Stimulated activated CD4-positive, alpha-beta T cell treated with anti-CD3 and anti-CD28 coated beads, Interleukin-4, amount 100 ng/mL, for 1 hour (primary cell): ENCODE results near the gene CCNY.

Experiments
- DNase-seq: peaks from one replicate; pipeline ENCODE4 v3.0.0-alpha.2; 2020

Gene CCNY

DNA sequence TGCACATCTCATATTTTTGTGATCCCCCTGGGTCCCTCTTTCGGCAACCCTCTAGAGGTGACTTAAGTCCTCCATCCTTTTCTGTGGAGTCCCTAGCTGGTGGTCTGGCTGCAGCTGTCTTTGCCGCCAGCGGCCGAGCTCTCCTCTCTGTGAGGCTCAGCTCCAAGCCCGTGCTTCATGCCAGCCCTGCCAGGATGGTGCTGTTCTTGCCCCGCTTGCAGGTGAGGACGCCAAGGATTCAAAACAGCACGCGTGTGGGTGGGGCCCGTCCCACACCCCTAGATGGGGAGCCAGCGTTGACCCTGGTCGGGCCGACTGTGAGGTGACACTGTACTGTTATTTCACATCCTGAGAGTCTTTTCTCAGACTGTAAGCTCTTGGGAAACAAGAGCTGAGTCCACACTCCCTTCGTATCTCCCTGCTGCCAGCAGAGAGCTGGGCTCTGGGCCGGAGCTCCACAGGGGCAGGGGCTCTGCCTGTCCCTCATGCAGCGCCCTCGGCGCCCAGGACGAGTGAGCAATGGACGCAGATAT, 232.2 kb downstream of the CCNY start:
- no peak for DNase-seq

DNA sequence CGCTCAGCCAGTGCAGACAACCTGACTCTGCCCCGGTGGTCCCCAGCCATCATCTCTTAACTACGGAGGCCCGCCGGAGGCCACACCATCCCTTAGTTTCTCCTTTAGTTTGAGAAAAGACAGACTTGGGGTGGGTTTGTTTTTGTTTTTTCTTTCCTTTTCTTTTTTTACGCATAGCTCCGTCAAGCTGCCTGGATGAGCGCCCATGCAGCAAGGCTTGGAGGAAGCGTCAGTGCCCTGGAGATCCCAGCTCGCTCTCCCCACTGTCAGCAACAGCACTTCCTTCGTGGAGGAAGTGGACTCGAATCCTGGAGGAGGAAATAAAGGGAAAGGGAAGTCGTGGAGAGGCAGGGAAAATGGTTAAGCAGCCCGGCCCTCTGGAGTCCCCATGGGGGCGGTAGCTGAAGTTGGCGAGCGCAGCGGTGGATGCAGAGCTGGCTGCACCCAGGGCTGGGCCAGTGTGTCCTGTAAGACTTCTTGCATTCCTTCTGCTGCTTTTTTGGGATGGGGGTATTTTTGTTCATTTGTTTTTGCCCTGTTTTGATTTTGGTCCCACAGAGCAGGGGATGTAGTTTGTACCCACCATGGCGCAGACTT, 232.9 kb downstream of the CCNY start:
- DNase-seq, result no peak

- no peak for DNase-seq
Observed at GRCh38 chr10:35569836-35570235, 233.5 kb downstream of the CCNY start.

- no peak for DNase-seq
Observed at GRCh38 chr10:35570397-35570796, 234.1 kb downstream of the CCNY start.

DNA sequence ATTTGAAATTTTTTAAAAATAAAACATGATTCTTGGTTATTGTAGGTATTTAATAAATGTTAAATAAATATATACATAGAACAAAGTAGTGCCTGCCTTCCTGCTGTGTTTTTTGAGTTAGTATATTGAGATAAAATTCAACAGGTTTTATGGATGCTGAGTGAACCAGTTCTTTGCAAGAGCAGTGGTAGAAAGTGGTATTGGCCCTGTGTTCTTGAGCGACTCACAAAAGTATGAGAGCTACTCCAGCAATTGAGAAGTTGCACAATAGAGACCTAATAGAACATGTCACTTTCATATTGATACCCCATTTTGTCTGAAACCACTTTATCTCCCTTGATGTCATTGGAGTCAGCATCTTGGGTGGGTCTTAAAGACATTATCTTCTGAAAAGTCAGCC, 236.3 kb downstream of the CCNY start:
- no peak for DNase-seq

DNA sequence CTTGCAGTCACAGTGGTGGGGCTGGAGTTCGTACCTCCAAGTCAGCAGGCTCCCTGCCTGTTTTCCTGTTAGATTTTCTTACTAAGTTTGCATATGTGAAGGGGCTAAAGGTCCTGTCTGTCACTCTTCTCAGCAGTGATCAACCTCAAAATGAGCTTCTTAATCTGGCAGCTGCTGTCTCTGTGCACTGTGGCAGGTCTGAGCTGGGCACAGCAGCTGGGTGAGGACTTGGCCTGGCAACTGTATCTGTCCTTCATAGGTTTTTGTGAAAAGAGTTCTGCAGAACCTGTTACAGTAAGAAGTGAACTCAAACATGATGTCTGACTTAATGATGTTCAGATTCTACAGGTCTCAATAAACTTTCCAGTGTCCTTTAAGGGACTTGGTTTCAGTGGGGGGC, 237.5 kb downstream of the CCNY start:
- no peak for DNase-seq

- DNase-seq, result no peak
Observed at GRCh38 chr10:35574924-35575352, 238.6 kb downstream of the CCNY start.

DNA sequence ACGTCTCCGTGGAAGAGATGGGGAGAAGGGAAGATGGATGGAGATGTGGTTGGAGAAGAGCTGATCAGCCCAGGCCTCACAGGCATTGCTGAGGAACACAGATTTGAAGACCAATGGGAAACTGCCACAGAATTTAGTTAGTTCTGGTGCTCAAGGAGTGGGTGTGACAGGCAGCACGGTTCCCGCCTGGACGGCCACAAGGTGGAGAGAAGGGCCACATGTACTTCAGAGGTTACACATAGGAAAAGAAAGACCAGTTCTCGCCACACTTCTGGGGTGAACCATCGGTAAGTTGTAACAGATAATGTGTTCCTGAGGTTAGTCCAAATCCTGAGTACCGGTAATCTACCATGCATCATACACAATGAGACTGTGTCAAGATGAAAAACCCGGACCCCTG, 239.3 kb downstream of the CCNY start:
- DNase-seq, result no peak

DNA sequence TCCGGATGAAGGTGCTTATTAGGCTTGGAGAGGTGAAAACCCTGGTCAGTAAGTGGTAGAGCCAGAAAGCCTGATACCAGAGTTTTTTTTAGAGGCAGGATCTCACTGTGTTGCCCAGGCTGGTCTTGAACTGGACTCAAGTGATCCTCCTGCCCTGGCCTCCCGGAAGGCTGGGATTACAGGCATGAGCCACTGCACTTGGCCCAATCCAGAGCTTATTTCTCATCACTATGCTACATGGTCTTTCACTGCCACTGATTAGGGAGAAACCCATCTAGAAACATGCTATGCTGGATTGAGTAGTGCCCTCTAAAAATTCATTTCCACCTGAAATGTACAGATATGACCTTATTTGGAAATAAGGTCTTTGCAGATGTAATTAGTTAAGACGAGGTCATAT, 240.4 kb downstream of the CCNY start:
- no peak for DNase-seq

GRCh38 chr10:35577926-35578617, 241.8 kb downstream of the CCNY start:
- no peak for DNase-seq

DNA sequence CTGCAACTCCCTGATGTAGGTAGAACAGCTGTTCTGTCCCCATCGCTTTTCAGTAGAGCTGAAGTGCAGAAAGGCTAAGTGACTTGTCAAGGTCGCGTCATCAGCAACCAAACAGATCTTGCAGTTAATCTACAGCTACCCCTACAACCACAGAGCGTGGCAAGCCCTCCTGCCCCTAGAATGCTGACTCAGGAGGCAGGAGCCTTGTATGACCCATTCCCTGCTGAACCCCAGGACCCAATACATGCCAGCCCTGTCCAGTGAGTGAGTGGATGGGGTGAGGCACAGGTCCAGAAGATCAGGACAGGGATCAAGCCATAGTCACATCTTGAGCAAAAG, 242.3 kb downstream of the CCNY start:
- DNase-seq, result no peak

GRCh38 chr10:35579116-35579515, 242.8 kb downstream of the CCNY start:
- no peak for DNase-seq

- no peak for DNase-seq
Observed at GRCh38 chr10:35579726-35580422, 243.6 kb downstream of the CCNY start.

DNA sequence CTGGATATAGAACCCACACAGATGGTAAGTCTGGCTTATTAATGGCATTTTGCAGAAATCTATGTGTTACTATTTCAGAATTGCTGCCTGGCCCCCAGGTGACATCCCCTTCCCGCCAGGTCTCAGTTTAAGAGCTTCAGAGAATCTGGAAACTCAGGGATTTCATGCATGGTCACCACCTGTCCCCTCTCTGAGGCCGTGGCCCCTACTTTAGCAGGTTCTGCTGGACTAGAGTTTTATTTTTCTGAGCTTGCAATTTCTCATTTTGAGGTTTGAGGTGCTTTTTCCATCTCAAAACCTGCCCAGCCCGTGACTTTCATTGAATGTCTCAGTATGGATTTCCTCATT, 244.1 kb downstream of the CCNY start:
- no peak for DNase-seq

DNA sequence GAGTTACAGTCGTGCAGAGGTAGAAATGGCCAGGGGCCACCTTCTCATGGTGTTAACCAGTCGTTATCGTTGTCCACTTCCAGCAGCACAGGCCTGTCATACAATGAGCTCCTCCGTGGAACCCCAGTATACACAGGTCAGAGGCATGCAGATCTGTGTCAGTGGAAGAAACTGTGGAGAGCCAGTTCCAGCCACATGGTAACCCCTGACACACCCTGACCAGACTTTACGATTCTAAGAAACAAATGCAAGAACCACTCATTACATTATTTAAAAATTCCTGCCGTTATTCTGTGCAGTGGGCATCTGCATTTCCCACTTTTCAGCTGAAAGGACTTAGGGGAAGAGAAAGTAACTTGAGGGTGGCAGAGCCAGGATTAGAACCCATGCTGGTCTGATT, 245.3 kb downstream of the CCNY start:
- DNase-seq, result no peak

GRCh38 chr10:35584946-35585345, 248.6 kb downstream of the CCNY start:
- DNase-seq, result no peak

- DNase-seq, result no peak
Observed at GRCh38 chr10:35585356-35585755, 249.0 kb downstream of the CCNY start.

GRCh38 chr10:35585903-35586535, 249.7 kb downstream of the CCNY start:
- no peak for DNase-seq

DNA sequence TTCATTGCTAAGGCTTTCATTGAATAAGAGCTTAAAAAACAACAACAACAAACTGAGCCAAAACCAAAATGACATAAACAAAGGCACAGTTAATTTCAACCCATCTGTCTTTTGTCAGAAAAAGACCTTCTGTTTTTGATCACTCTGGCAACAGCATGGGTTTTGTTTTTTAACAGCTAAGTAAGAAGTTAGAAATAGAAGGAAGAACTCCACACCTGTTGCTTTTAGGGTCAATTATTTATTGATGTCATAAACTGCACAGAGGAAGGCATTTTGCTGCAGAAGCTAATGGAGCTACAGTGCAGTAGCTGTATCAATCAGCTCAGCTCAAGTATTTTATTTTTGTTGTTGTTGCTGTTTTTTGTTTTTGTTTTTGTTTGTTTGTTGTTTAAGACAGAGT, 252.5 kb downstream of the CCNY start:
- DNase-seq, result no peak

DNA sequence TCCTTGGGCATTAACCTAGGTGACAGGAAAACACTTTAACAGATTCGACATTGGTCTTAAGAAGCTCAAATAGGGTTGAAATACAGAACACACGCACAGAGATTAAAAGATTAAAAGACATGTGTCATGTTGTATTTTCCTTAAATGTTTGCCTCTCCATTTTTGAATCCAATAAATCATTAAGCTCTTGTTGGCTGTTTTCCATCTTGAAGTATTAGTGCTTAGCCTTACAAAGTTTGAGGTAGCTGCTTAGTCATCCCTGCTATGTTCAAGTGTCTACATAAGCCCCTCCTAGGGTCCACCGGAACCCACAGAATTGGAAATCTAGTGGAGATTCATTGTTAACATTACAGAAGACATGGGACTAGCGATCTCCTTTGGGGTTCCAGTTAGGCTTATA, 256.1 kb downstream of the CCNY start:
- DNase-seq, result no peak

DNA sequence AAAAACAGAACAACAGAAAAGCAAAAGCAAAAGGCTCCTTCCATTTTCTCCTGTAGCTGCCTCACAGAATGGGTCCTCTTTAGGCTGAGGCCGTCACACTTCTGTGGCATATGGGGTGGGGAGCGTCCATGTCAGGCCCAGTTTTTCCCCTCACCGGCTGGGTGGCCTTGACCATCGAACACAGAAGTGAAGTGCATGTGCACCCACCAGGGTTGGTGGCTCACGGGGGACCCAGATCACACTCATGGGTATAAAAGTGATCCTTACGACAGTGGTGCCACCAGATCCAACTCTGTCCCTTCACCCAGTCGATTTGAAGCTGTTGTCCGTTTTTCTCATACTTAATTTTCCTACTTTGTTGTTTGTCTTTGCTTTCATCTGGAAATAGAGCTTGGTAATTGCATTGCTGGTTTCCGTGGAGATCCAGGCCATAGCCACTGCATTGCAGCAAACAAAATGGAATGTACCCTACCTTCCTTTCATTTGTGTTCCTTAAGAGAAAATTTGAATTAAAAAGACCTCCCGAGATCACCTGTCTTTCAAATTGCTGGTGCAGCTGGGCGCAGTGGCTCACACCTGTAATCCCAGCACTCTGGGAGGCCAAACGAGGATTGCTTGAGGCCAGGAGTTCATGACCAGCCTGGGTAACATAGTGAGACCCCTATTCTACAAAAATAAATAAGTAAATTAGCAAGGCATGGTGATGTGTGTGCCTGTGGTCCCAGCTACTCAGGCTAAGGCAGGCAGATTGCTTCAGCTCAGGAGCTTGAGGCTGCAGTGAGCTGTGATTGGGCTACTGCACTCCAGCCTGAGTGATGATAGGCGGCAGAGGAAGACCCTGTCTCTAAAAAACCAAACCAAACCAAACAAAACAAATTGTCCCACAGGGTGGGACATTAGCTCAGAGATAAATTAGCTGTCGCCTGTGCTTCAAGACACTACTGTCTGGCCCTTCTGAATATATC, 258.1 kb downstream of the CCNY start:
- no peak for DNase-seq

DNA sequence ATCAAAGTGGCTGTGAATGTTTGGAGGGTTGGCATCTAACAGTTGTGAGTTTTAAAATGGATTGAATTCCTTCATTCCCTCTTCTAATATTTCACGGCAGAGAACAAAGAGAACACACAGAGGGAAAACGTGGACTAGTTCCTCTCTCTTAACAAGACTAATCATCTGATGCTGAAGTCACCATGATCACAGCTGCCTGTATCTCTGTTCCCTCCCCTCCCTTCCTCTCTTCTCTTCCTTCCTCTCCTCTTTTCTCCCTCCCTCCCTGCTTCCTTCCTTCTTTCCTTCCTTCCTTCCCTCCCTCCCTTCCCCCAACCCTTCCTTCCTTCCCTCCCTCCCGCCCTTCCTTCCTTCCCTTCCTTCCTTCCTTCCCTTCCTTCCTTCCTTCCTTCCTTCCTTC, 258.8 kb downstream of the CCNY start:
- DNase-seq, result no peak

DNA sequence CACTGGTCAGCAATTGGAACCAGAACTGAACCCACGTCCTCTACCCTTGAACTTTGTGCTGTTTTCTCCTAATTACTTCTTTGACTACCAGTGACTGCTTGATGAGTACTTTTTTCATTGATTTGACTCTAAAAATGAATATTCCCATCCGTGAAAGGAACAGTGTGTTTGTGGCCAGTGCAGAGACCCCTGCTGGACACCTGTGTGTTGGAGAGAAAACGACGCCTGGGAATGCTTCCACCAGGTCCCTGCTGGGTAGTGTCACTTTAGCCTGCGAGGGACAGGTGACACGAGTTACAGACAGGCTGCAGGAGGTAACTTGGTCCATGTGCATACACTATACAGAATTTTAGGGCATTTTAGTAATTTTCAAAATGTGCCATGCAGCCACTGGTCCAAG, 262.1 kb downstream of the CCNY start:
- DNase-seq, result no peak
